HL-60/S4 treated with phorbol 12-myristate 13-acetate at 8.2 ng/mL for 4 days and 3 days (cell line): ENCODE results near the gene HS2ST1.

Experiments used
- in situ Hi-C: fragments of 300-500 bp; cut with MboI; formaldehyde crosslinking; loops from 2 replicates; pipeline ENCODE4 v1.15.0; 2022; ENCODE audit warnings: low sequenced_read_pairs

HS2ST1 gene

DNA sequence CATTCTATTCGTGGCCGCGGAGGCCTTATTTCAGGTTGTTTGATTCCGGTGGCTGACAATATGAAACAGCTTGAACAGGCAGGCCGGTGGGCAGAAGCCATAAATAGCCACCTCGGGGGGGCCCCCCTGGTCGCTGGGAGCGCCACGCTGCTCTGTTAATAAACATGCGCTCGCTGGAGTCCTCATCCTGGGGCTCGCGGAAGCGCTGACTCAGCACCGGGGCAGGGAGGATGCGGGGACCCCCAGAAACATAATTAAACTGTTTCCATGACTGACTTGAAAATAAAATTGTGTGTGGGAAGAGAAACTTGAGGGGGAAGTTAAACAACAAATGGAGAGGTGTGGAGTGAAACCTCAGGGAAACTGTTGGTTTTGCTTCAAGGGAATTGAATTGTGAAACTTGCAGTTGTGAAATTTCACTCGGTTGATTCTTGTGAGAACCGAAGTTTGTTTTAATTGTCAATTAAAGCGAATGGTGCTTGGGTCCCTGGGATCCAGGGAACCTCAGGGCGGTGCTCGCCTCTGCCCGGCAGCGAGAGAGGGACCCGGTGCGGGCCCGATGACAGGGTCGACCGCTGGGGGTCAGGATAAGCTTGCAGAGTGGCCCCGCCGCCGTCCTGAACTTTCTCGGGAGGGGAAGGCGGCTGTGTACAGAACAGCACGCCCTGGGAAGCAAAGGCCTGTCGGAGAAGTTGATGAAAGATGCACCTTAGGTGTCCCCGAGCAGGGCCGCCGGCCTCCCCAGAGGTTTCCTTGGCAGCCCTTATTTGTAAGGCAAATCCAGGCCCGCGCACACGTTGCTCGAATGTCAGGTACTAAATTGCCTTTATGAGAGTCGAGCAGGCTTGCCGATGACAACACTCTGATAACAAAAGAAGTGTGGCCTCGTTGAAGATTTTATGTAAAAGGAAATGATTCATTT lies 237.3 kb downstream of the HS2ST1 start:
- in situ Hi-C loops: no loop called here

GRCh38 chr1:87154384-87154783 lies 239.9 kb downstream of the HS2ST1 start:
- in situ Hi-C loops: no loop called here

- in situ Hi-C loops: no loop called here
These were observed 240.7 kb downstream of the HS2ST1 start for GRCh38 chr1:87155170-87155569.

GRCh38 chr1:87155648-87156047 lies 241.2 kb downstream of the HS2ST1 start:
- in situ Hi-C loops: no loop called here

DNA sequence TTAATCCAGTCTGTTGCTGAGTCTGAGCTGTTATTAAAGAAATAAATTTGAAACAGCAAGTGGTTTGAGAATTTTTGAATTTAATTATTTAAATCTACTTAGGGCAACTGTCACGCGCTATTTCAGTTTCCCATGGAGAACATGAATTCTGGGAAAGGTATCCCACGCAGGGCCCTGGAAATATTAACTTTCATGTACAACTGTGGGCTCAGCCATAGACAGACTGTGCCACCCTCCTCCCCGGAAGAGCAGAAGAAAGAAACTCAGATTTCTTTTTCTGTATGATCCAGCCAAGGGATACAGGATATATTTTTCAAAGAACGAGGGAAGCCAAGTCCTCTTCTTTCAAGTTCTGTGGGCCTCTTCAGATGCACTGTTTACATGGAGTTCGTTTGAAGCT lies 241.7 kb downstream of the HS2ST1 start:
- in situ Hi-C loops: no loop called here

- in situ Hi-C loops: no loop called here
These were observed 245.0 kb downstream of the HS2ST1 start for GRCh38 chr1:87159378-87159915.
